Measurements from ENCODE around the gene NDFIP2. TPM values are rescaled to one million over a fixed set of nuclear protein-coding genes. Genes with fewer than 3 reads are reported as not detected.

NDFIP2 gene
- total and polyA plus RNA-seq, 2 donors (not counting 3 experiments of a cell fraction or from before 2014, with no cell fraction given) = 7.9 to 18.5 TPM

- H3K79me2 ChIP-seq (ENCODE audit: control insufficient read depth, insufficient read depth, low read length) = peaks cover 7% of the 10 kb centered on the region
- no peaks in the 10 kb centered on the region for H3K36me3 ChIP-seq (ENCODE audit: control insufficient read depth in 2 of 2, extremely low read depth in 1 of 2, insufficient read depth in 2 of 2, low read length in 2 of 2)
Observed at GRCh38 chr13:79502859-79503468, 22.0 kb downstream of the NDFIP2 start.

More at GRCh38 chr13:79502859-79503468, 22.0 kb downstream of the NDFIP2 start:
- FAIRE-seq (no peak), DNase-seq (ENCODE audit: low read depth, low spot score) (no peak)
- H4K20me1 ChIP-seq (replicated peaks; ENCODE audit: control insufficient read depth, extremely low read depth, insufficient read depth, low read length) = no peaks in the 10 kb centered on the region
- H3K4me2 ChIP-seq (ENCODE audit: insufficient read depth, low read length) = no peak overlapping the region
- no peak overlapping the region for H3K4me3 ChIP-seq (replicated peaks in 1 of 3; ENCODE audit: insufficient read depth in 1 of 3, low read depth in 1 of 3, low read length in 3 of 3)
- H3K9me3 ChIP-seq (replicated peaks; ENCODE audit: control insufficient read depth, insufficient read depth, low read length) = no peaks in the 10 kb centered on the region
- intact Hi-C loops (cut with micrococcal nuclease) = no loop called here
- H3K27ac ChIP-seq (ENCODE audit: insufficient read depth, low read depth, low read length) = no peak overlapping the region
- no peak overlapping the region for H3K9ac ChIP-seq (replicated peaks; ENCODE audit: extremely low read depth, insufficient read depth, low read length)
- no peaks in the 10 kb centered on the region for H3K27me3 ChIP-seq (ENCODE audit: control insufficient read depth in 2 of 2, insufficient read depth in 2 of 2, low read length in 2 of 2)
- H2AFZ ChIP-seq (ENCODE audit: low read depth, low read length) = no peak overlapping the region
- TF ChIP-seq EZH2 (IDR thresholded peaks at IDR 0.05; ENCODE audit: borderline replicate concordance, low read depth, low read length, severe bottlenecking) (no peak), CTCF (IDR thresholded peaks at IDR 0.05; ENCODE audit: extremely low read depth in 1 of 2, insufficient read depth in 1 of 2, low read depth in 1 of 2, low read length in 2 of 2) (no peak), MAX (IDR thresholded peaks at IDR 0.05; ENCODE audit: insufficient read depth, insufficient read length) (no peak), POLR2AphosphoS5 (IDR thresholded peaks at IDR 0.05; ENCODE audit: insufficient read depth, low read depth, low read length) (no peak), JUN (IDR thresholded peaks at IDR 0.05; ENCODE audit: borderline replicate concordance, insufficient read depth, insufficient read length, low read depth) (no peak), MYC (IDR thresholded peaks at IDR 0.05; ENCODE audit: low read depth, low read length) (no peak), GATA2 (IDR thresholded peaks at IDR 0.05; ENCODE audit: insufficient read depth, insufficient read length, low read depth, low read length) (no peak), FOS (IDR thresholded peaks at IDR 0.05; ENCODE audit: borderline replicate concordance, insufficient read depth, low read length) (no peak), POLR2A (IDR thresholded peaks at IDR 0.05; ENCODE audit: low read depth, low read length) (no peak)
- dilution Hi-C loops (cut with MboI; ENCODE audit: extremely low pct_ligation_motif_present, low sequenced_read_pairs) = no loop called here
- no peaks in the 10 kb centered on the region for H3K9me1 ChIP-seq (replicated peaks; ENCODE audit: control insufficient read depth, extremely low read depth, insufficient read depth, low read length)
- no TSS peak for BruUV-seq (replicated peaks)
- peaks cover 1% of the 10 kb centered on the region for H3K4me1 ChIP-seq (ENCODE audit: control insufficient read depth, extremely low read depth, insufficient read depth, low read length)
- ChIA-PET POLR2A (no interaction called here), CTCF (interaction anchor here (1.3 to 3.4 kb wide), 4 partner anchors 8 to 79 kb away, joined by 3 to 18 read pairs (median 6); no protein-coding TSS in a partner anchor)

All from endothelial cell of umbilical vein (primary cell).